Neural progenitor cell (in vitro differentiated cells): ENCODE measurements around the gene LUZP2.

Source experiments
- EZH2 ChIP-seq: fragments of 200-600 bp; sonication (generic); IDR thresholded peaks from 2 replicates; pipeline ENCODE4 v1.6.1; 2017; ENCODE audit warnings: antibody characterized with exemption, mild to moderate bottlenecking, moderate library complexity
- TF ChIP-seq, protein P1 (sequence below): fragments of 200-600 bp; sonication (generic); IDR thresholded peaks from 2 replicates; pipeline ENCODE4 v1.5.1; 2017; ENCODE audit warnings: antibody characterized with exemption, mild to moderate bottlenecking

DNA sequence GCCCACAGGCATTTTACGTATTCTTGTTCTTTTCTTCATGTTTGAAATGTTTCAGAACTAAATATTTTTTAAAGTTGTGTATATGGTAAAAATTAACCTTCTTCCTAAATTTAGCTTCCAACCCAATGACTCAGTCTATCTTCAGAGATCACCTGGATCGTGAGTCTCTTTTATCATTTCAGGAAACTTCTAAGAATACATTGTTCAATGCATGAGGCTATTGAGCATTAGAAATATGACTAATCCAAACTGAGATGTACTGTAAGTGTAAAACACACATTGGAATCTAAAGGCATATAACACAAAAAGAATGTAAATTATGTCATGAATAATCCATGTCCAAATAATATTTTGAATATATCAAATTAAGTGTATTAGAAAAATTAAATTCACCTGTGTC, 265.2 kb downstream of the LUZP2 start:
- no peak for TF ChIP-seq EZH2
- TF ChIP-seq, protein P1, sequence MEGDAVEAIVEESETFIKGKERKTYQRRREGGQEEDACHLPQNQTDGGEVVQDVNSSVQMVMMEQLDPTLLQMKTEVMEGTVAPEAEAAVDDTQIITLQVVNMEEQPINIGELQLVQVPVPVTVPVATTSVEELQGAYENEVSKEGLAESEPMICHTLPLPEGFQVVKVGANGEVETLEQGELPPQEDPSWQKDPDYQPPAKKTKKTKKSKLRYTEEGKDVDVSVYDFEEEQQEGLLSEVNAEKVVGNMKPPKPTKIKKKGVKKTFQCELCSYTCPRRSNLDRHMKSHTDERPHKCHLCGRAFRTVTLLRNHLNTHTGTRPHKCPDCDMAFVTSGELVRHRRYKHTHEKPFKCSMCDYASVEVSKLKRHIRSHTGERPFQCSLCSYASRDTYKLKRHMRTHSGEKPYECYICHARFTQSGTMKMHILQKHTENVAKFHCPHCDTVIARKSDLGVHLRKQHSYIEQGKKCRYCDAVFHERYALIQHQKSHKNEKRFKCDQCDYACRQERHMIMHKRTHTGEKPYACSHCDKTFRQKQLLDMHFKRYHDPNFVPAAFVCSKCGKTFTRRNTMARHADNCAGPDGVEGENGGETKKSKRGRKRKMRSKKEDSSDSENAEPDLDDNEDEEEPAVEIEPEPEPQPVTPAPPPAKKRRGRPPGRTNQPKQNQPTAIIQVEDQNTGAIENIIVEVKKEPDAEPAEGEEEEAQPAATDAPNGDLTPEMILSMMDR = no peak
